ENCODE results near the gene CADPS. TPM values are rescaled to one million over a fixed set of nuclear protein-coding genes. Genes with fewer than 3 reads are reported as not detected.

Gene CADPS
- total RNA-seq, 1 experiment from 2014 or later = not detected

DNA sequence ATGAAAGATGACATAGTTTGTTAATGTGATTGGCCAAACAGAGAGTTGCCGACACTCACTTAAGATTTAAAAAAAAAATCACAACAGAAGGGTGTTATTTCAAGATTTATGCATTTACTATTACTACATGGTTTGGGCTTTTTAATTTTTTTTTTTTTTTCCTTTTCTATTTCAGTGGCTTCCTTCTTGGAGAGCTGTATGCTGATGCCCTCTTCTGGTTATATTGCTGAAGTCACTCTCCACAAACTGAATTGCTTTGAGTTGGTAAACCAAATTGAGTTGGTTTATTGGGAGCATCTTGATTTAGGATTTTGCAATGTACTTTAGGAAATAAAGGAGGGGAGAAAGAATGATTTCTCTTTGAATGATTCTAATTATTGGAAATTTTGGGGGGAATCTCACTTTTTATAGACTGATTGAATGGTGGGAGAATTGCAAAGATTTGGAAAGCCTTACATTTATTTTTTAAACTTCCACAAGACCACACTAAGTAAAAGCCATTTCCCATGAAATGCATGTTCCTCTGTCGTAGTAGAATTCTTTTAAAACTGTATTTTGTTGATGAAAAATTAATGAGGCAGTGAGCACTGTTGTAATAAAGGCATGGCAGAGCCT is 315.3 kb downstream of the CADPS start:
- no peak overlapping the region for H3K9ac ChIP-seq (ENCODE audit: low read length)
- no peak overlapping the region for H3K27ac ChIP-seq (ENCODE audit: low read length)
- H3K4me2 ChIP-seq (ENCODE audit: low read length) = no peak overlapping the region
- intact Hi-C loops (cut with micrococcal nuclease) = loop anchor here (1.0 to 5.0 kb wide), 3 partner anchors 42 to 359 kb away; no protein-coding TSS in a partner anchor
- H3K36me3 ChIP-seq (ENCODE audit: low read depth, low read length) = no peaks in the 10 kb centered on the region
- H3K4me3 ChIP-seq (ENCODE audit: low read length) = no peak overlapping the region
- TF ChIP-seq EZH2 (IDR thresholded peaks at IDR 0.05; ENCODE audit: low read length, unreplicated experiment) = no peak
- TF ChIP-seq, protein P1, sequence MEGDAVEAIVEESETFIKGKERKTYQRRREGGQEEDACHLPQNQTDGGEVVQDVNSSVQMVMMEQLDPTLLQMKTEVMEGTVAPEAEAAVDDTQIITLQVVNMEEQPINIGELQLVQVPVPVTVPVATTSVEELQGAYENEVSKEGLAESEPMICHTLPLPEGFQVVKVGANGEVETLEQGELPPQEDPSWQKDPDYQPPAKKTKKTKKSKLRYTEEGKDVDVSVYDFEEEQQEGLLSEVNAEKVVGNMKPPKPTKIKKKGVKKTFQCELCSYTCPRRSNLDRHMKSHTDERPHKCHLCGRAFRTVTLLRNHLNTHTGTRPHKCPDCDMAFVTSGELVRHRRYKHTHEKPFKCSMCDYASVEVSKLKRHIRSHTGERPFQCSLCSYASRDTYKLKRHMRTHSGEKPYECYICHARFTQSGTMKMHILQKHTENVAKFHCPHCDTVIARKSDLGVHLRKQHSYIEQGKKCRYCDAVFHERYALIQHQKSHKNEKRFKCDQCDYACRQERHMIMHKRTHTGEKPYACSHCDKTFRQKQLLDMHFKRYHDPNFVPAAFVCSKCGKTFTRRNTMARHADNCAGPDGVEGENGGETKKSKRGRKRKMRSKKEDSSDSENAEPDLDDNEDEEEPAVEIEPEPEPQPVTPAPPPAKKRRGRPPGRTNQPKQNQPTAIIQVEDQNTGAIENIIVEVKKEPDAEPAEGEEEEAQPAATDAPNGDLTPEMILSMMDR (conservative IDR thresholded peaks at IDR 0.05; ENCODE audit: low read depth, low read length) = peak; percentile 55
- no peaks in the 10 kb centered on the region for H3K79me2 ChIP-seq (ENCODE audit: low read length)
- no peaks in the 10 kb centered on the region for H3F3A ChIP-seq (ENCODE audit: low read length, unreplicated experiment)
- no peaks in the 10 kb centered on the region for H3K9me3 ChIP-seq (ENCODE audit: low read length)
- H3K27me3 ChIP-seq (ENCODE audit: low read length) = no peaks in the 10 kb centered on the region
- ATAC-seq (peak; percentile 51; the same call in 1 of the 2 replicates), DNase-seq (peak; percentile 35)
- BruUV-seq (replicated peaks) = no TSS peak
- no peaks in the 10 kb centered on the region for H3K4me1 ChIP-seq (ENCODE audit: insufficient read depth, low read length)
- H2AFZ ChIP-seq (ENCODE audit: low read length) = no peak overlapping the region
- H3K9me2 ChIP-seq (replicated peaks; ENCODE audit: low read length) = no peaks in the 10 kb centered on the region
- CTCF ChIA-PET = interaction anchor here (0.6 kb wide), 1 partner anchor 1878 kb away, joined by 3 read pairs; no protein-coding TSS in a partner anchor
- no peaks in the 10 kb centered on the region for H4K20me1 ChIP-seq (ENCODE audit: low read length)
- POLR2A ChIA-PET (ENCODE audit: unreplicated experiment) = interaction anchor here (0.6 kb wide), 1 partner anchor 11 kb away, joined by 4 read pairs; no protein-coding TSS in a partner anchor

DNA sequence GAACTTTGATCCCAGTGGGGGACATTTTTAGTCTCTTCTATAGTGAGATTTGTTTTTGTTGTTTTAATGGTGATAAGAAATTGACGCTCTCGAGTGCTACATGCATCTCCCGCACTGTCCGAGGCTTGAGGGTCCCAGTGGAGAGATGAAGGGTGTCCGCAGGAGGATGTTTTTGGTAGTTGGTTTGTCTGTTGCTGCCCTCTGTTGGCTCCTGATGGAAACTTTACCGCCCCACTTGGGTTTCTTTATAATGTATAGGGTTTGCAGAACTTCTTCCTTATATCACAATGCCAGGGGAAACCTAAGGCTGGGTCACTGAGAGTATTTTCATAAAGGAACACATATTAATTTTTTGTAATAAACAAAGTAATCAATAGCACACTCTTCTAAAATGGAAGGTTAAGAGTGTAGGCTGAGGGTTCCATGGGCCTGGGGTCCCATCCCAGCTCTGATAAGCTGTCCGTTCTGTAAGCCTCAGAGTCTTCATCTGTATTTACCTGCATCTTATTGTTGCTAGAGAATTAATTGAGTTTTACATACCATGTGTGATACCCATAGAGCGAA is 316.6 kb downstream of the CADPS start:
- H2AFZ ChIP-seq (ENCODE audit: low read length) = no peak overlapping the region
- no peak overlapping the region for H3K27ac ChIP-seq (ENCODE audit: low read length)
- H3K36me3 ChIP-seq (ENCODE audit: low read depth, low read length) = no peaks in the 10 kb centered on the region
- ChIA-PET CTCF (no interaction called here), POLR2A (ENCODE audit: unreplicated experiment) (no interaction called here)
- H3K9me2 ChIP-seq (replicated peaks; ENCODE audit: low read length) = no peaks in the 10 kb centered on the region
- no TSS peak for BruUV-seq (replicated peaks)
- ATAC-seq (peak; percentile 53; the same call in 1 of the 2 replicates), DNase-seq (peak; percentile 24)
- H3K27me3 ChIP-seq (ENCODE audit: low read length) = no peaks in the 10 kb centered on the region
- no peaks in the 10 kb centered on the region for H3K9me3 ChIP-seq (ENCODE audit: low read length)
- H4K20me1 ChIP-seq (ENCODE audit: low read length) = no peaks in the 10 kb centered on the region
- intact Hi-C loops (cut with micrococcal nuclease) = loop anchor here (1.0 kb wide), 1 partner anchor 226 kb away; no protein-coding TSS in a partner anchor
- H3F3A ChIP-seq (ENCODE audit: low read length, unreplicated experiment) = no peaks in the 10 kb centered on the region
- no peaks in the 10 kb centered on the region for H3K4me1 ChIP-seq (ENCODE audit: insufficient read depth, low read length)
- H3K9ac ChIP-seq (ENCODE audit: low read length) = no peak overlapping the region
- H3K79me2 ChIP-seq (ENCODE audit: low read length) = no peaks in the 10 kb centered on the region
- H3K4me2 ChIP-seq (ENCODE audit: low read length) = no peak overlapping the region
- no peak overlapping the region for H3K4me3 ChIP-seq (ENCODE audit: low read length)
- TF ChIP-seq, protein P1 (conservative IDR thresholded peaks at IDR 0.05; ENCODE audit: low read depth, low read length) = peak; percentile 60
- TF ChIP-seq EZH2phosphoT487 (IDR thresholded peaks at IDR 0.05; ENCODE audit: borderline replicate concordance, low read length) = no peak
- TF ChIP-seq EZH2 (IDR thresholded peaks at IDR 0.05; ENCODE audit: low read length, unreplicated experiment) = no peak

DNA sequence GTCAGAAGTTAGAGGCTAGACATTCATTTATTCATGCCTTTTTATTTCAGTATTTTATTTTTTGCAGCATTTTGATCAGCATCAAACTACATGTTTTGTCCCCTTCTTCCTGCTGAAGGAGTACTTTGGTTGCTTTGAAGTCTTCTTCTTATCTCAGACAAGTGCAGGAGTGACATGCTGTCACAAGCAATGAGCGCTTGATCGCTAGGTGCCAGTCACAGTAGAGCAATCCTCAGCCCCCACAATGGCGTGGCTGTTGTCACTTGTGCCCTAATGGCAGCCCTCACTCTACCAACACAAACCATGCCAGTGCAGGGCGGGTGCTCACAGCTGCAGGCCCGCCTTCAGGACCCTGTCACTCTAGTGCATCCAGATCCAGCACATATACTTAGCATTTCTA is 317.2 kb downstream of the CADPS start:
- no TSS peak for BruUV-seq (replicated peaks)
- CTCF ChIA-PET = no interaction called here

More for the DNA sequence above, 317.2 kb downstream of the CADPS start:
- no peaks in the 10 kb centered on the region for H3K79me2 ChIP-seq (ENCODE audit: low read length)
- no peak overlapping the region for H3K9ac ChIP-seq (ENCODE audit: low read length)
- no peaks in the 10 kb centered on the region for H3K27me3 ChIP-seq (ENCODE audit: low read length)
- H4K20me1 ChIP-seq (ENCODE audit: low read length) = no peaks in the 10 kb centered on the region
- no peak for ATAC-seq
- intact Hi-C loops (cut with micrococcal nuclease) = no loop called here
- no peaks in the 10 kb centered on the region for H3K36me3 ChIP-seq (ENCODE audit: low read depth, low read length)
- H3K9me3 ChIP-seq (ENCODE audit: low read length) = no peaks in the 10 kb centered on the region
- no peaks in the 10 kb centered on the region for H3F3A ChIP-seq (ENCODE audit: low read length, unreplicated experiment)
- H3K4me3 ChIP-seq (ENCODE audit: low read length) = no peak overlapping the region
- no peak overlapping the region for H3K27ac ChIP-seq (ENCODE audit: low read length)
- TF ChIP-seq EZH2 (IDR thresholded peaks at IDR 0.05; ENCODE audit: low read length, unreplicated experiment) = no peak
- DNase-seq = no peak
- H3K4me1 ChIP-seq (ENCODE audit: insufficient read depth, low read length) = no peaks in the 10 kb centered on the region
- POLR2A ChIA-PET (ENCODE audit: unreplicated experiment) = no interaction called here
- H3K9me2 ChIP-seq (replicated peaks; ENCODE audit: low read length) = no peaks in the 10 kb centered on the region
- H3K4me2 ChIP-seq (ENCODE audit: low read length) = no peak overlapping the region
- H2AFZ ChIP-seq (ENCODE audit: low read length) = no peak overlapping the region
